HL-60 (cell line): Measurements from ENCODE around the gene COX10.
"Not testable (repeated sequence)": the region's sequence is repeated elsewhere in the genome, so short reads cannot be mapped to it uniquely, and the experiment has no call there.

Source experiments
- GABPA ChIP-seq: IDR thresholded peaks from 2 replicates; pipeline ENCODE4 v1.6.1; 2012; ENCODE audit warnings: low read depth
- POLR2AphosphoS5 ChIP-seq: IDR thresholded peaks from 2 replicates; pipeline ENCODE4 v1.6.1; 2012; ENCODE audit warnings: low read depth
- TF ChIP-seq, protein P1 (sequence below): IDR thresholded peaks from one replicate; pipeline ENCODE4 v1.5.1; 2011; ENCODE audit warnings: low read length, control low read depth, inconsistent platforms; ENCODE audit not compliant: insufficient read depth
- TF ChIP-seq, protein P2 (sequence below): IDR thresholded peaks from 2 replicates; pipeline ENCODE4 v1.6.1; 2012; ENCODE audit warnings: low read depth; ENCODE audit not compliant: insufficient replicate concordance

DNA sequence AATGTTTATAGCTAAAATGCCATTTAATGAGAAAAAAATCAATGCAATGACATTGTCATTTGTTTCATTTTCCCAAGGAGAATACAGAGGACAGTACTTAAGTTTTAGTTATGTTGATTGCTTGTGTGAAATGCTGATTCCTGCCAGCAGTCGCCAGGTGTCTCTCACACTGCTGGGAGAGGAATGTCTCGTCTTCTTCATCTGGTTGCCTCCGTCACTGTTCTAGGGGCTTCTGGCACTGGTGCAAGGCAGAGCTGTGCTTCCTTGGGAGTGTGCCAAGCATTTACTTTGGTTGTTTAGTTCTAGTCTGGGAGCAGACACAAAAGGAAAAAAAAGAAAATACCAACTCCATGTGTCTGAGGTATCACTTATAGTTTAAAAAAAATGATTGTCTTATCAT is 107.7 kb downstream of the COX10 start:
- TF ChIP-seq, protein P1, sequence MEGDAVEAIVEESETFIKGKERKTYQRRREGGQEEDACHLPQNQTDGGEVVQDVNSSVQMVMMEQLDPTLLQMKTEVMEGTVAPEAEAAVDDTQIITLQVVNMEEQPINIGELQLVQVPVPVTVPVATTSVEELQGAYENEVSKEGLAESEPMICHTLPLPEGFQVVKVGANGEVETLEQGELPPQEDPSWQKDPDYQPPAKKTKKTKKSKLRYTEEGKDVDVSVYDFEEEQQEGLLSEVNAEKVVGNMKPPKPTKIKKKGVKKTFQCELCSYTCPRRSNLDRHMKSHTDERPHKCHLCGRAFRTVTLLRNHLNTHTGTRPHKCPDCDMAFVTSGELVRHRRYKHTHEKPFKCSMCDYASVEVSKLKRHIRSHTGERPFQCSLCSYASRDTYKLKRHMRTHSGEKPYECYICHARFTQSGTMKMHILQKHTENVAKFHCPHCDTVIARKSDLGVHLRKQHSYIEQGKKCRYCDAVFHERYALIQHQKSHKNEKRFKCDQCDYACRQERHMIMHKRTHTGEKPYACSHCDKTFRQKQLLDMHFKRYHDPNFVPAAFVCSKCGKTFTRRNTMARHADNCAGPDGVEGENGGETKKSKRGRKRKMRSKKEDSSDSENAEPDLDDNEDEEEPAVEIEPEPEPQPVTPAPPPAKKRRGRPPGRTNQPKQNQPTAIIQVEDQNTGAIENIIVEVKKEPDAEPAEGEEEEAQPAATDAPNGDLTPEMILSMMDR = not testable (repeated sequence)
- TF ChIP-seq POLR2AphosphoS5, GABPA: not testable (repeated sequence)
- TF ChIP-seq, protein P2, sequence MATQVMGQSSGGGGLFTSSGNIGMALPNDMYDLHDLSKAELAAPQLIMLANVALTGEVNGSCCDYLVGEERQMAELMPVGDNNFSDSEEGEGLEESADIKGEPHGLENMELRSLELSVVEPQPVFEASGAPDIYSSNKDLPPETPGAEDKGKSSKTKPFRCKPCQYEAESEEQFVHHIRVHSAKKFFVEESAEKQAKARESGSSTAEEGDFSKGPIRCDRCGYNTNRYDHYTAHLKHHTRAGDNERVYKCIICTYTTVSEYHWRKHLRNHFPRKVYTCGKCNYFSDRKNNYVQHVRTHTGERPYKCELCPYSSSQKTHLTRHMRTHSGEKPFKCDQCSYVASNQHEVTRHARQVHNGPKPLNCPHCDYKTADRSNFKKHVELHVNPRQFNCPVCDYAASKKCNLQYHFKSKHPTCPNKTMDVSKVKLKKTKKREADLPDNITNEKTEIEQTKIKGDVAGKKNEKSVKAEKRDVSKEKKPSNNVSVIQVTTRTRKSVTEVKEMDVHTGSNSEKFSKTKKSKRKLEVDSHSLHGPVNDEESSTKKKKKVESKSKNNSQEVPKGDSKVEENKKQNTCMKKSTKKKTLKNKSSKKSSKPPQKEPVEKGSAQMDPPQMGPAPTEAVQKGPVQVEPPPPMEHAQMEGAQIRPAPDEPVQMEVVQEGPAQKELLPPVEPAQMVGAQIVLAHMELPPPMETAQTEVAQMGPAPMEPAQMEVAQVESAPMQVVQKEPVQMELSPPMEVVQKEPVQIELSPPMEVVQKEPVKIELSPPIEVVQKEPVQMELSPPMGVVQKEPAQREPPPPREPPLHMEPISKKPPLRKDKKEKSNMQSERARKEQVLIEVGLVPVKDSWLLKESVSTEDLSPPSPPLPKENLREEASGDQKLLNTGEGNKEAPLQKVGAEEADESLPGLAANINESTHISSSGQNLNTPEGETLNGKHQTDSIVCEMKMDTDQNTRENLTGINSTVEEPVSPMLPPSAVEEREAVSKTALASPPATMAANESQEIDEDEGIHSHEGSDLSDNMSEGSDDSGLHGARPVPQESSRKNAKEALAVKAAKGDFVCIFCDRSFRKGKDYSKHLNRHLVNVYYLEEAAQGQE = not testable (repeated sequence)
